ENCODE results near the gene RPS15.

DNA sequence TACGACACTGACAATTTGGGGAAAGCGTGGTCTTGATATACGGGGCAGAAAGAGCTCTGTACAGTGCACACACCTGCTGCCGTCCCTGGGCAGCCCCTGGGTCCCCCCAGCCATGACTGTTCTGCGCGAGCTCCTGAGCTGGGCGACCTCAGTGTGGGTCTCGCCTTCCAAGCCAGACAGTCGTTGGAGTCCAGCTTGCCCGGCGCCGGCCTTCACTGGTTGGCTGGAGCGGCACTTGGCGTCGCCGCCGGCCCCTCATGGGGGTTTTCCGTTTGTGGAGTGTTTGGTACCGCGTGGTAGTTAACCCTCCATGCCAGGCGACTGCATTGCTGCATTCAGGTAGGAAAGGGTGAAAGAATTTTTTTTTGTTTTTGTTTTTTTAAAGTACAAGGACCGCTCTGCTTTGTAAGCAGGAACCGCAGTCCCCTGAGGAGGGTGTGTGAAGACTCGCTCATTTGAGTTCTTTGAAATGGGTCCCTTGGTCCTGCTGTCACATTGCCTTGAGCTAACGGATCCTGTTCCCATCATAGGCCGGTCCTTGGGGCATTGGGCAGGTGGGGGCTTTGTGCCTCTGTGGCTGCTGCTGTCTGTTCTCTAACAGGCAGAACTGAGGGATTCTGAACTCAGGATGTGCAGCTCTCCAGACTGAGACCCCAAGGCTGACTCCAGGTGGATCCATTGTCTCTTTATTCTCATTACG lies 10.8 kb upstream of the RPS15 start:
- TF ChIP-seq, protein P1, sequence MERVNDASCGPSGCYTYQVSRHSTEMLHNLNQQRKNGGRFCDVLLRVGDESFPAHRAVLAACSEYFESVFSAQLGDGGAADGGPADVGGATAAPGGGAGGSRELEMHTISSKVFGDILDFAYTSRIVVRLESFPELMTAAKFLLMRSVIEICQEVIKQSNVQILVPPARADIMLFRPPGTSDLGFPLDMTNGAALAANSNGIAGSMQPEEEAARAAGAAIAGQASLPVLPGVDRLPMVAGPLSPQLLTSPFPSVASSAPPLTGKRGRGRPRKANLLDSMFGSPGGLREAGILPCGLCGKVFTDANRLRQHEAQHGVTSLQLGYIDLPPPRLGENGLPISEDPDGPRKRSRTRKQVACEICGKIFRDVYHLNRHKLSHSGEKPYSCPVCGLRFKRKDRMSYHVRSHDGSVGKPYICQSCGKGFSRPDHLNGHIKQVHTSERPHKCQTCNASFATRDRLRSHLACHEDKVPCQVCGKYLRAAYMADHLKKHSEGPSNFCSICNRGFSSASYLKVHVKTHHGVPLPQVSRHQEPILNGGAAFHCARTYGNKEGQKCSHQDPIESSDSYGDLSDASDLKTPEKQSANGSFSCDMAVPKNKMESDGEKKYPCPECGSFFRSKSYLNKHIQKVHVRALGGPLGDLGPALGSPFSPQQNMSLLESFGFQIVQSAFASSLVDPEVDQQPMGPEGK (CRISPR knock-in tag; IDR thresholded peaks at IDR 0.05; ENCODE audit: borderline replicate concordance): no peak
- TF ChIP-seq CSDC2 (CRISPR knock-in tag; IDR thresholded peaks at IDR 0.05) (no peak), ZFP3 (CRISPR knock-in tag; IDR thresholded peaks at IDR 0.05) (no peak), ZNF70 (CRISPR knock-in tag; IDR thresholded peaks at IDR 0.05) (no peak), ZNF565 (CRISPR knock-in tag; conservative IDR thresholded peaks at IDR 0.05; ENCODE audit: low read depth) (no peak), ZC3H10 (CRISPR knock-in tag; IDR thresholded peaks at IDR 0.05) (no peak), ZFP30 (CRISPR knock-in tag; IDR thresholded peaks at IDR 0.05) (no peak), GLIS3 (CRISPR knock-in tag; IDR thresholded peaks at IDR 0.05) (no peak)
